Stimulated activated CD8-positive, alpha-beta memory T cell treated with anti-CD3 and anti-CD28 coated beads, Interleukin-4, amount 100 ng/mL, for 4 hours (primary cell): ENCODE results near the gene CRTAC1.

ENCODE experiments used
- DNase-seq, 2 donors: peaks; one replicate each; pipeline ENCODE4 v3.0.0-alpha.2; 2020; ENCODE audit warnings: low read depth in 2 of 2, low spot score in 1 of 2

Gene CRTAC1

DNA sequence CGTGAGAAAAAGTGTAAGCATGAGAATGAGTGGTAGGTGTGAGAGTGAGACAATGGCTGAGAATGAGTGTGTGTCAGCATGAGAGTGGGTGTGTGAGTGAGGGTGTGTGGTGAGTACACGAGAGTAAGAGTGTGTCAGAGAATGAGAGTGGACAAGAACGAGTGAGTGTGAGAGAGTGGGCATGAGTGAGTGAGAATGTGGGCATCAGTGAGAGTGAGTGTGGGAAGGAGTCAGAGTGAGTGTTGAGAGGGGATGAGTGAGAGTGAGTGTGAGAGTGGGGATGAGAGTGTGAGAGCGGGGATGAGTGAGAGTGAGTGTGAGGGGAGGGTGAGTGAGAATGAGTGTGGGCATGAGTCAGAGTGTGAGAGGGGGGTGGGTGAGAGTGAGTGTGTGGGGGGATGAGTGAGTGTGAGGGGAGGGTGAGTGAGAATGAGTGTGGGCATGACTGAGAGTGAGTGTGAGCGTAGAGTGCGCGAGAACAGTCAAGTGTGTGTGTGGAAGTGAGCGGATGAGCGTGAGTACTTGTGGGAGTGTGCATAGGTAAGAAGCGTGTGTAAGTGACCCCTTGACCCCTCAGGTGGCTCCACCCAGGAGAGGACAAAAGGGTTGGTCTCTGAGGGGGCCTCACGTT lies 105.0 kb downstream of the CRTAC1 start:
- DNase-seq: no peak

DNA sequence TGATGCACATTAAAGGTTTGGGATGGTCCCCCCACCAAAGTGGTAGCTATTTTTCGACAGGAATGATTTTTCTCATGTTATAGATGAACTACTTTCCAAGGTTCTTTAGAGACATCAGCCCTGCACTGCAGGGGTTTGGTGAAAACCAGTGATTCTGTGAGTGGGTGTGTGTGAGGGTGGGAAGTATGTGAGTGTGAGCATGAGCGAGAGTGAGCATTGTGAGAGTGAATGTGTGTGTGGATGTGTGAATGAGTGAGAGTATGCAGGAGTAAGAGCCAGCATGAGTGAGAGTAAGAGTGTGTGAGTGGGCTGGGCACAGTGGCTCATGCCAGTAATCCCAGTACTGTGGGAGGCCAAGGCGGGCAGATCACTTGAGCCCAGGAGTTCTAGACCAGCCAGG lies 105.7 kb downstream of the CRTAC1 start:
- no peak for DNase-seq

DNA sequence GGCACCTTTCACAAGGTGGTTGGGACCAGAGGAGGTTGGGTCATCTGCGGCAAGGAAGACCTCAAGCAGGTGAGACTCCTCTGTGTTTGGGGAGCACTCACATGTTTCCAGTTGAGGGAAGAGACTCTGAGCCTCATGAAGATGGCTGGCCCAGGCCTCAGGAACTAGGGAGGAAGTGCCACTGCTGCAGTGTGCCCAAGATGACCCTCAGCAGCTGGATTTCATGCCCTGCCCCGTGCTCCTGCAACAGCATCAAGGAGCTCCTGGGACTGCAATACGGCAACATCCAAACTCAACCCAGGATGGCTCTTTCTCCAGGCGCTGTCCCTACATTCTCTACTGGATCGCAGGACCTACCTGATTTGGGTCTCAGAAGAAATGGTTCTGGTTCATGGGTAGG lies 106.9 kb downstream of the CRTAC1 start:
- DNase-seq: no peak

DNA sequence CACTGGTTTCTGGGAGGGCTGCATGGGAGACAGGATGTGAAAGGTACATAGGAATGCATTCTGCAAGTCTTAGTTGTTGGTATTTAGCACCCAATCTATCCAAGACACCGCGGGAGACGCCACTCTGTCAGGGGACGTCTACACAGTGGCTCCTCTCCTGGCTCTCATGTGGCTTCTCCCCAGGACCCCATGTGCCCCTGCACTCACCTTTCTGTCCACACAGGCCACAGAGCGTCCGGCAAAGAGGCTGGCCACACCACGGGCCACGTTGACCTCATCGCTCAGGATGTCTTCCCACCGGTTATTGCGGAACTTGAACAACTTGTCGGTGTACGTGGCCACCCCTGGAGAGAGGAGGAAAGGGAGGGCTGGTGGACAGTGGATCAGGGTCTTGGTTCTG lies 107.4 kb downstream of the CRTAC1 start:
- DNase-seq: no peak

- no peak for DNase-seq
Measured at GRCh38 chr10:97922022-97922758, 108.2 kb downstream of the CRTAC1 start.

GRCh38 chr10:97921581-97922021 lies 108.8 kb downstream of the CRTAC1 start:
- no peak for DNase-seq

GRCh38 chr10:97920865-97921264 lies 109.6 kb downstream of the CRTAC1 start:
- no peak for DNase-seq

DNA sequence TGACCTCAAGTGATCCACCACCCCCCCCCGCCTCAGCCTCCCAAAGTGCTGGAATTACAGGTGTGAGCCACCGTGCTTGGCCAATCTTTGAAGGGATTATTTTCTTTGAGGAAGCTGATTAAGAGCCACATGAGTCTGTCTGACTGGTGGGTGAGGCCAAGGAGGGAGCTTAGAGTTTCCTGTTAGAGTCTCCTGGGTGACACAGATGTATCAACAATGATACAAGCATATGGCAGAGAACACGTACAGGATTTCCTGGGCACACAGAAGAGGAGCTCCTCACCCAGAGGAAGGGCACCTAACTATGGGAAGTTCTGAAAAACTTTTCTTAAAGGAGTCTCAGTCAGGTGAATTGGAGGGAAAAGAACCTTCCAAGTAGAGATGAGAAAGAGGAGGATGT lies 111.4 kb downstream of the CRTAC1 start:
- no peak for DNase-seq

DNA sequence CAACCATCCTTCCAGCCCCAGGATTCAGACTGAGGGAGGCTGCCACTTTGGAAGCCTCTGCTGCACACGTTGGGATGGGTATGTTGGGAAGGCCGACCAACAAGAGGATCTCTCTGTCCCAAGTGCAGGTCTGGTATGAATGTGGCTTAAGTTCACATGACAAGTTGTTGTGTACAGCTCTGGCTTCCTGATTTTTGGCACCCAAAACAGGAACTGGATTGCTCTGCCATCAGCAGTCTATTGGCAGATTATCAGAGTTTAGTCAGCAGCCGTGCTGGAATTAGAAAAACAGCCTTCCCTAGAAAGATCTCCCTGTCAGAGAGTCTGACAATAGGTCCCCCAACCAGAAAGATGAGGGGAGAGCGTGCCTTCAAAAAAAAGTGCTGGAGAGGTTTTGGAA lies 113.8 kb downstream of the CRTAC1 start:
- no peak for DNase-seq

DNA sequence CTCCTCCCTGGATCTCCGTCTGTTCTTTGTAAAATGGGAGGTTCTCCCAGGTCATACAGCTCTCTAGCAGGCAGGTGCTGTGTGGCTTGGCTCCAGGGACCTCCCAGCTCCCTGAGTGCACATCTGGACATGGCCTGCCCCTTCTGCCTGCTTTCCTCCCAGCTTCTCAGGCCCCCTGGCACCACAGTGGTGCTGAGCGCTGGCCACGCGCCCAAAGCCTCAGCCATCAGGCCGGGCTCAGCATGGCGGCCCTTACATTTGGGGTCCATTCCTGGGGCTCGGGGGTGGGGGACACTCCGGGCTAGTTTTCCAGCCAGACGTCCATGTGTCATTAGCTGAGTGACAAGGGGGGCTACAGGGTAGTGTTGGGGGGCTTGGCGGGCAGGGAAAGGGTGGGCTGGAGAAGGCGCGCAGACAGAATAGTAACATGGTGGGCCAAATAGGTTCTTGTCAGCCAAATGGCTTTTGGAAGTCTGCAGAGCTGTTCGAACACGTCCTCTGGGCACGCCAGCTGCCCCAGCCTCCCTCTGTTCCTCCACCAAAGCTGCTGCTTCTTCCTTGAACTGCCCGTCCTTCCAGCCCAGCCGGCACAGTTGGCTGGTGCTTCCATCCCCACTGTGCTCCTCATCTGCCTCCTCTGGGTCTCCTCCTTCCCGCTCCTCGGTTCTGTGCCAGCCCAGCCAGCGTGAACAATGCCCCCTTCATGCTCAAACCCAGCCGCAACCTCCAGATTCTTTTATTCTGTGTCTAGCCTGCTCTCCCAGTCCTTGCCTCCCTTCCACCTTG lies 114.9 kb downstream of the CRTAC1 start:
- no peak for DNase-seq

- DNase-seq: peak; percentile 30 to 43
Measured at GRCh38 chr10:97914837-97915211, 115.6 kb downstream of the CRTAC1 start.

GRCh38 chr10:97914171-97914836 lies 116.1 kb downstream of the CRTAC1 start:
- no peak for DNase-seq

- DNase-seq: no peak
Measured at GRCh38 chr10:97913614-97914013, 116.8 kb downstream of the CRTAC1 start.

GRCh38 chr10:97913193-97913592 lies 117.2 kb downstream of the CRTAC1 start:
- DNase-seq: no peak

GRCh38 chr10:97911217-97911616 lies 119.2 kb downstream of the CRTAC1 start:
- no peak for DNase-seq

DNA sequence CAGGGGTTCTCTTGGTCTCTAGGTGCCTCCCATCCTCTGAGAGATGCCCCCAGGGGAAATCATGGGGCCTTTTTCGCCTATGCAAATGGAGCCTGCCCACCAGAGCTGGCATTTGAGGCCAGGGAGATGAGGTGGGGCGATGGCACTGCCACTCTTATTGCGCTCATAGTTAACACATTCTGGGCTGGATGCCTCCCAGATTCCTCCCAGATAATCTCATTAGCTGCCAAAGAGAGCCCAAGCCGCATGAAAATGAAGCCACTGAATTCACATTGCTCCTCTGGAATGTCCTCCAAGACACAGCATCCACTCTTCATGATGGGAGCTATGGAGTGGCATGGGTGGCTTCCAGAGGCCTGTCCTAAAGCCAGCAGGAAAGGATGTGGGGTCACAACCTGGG lies 119.8 kb downstream of the CRTAC1 start:
- DNase-seq: no peak

DNA sequence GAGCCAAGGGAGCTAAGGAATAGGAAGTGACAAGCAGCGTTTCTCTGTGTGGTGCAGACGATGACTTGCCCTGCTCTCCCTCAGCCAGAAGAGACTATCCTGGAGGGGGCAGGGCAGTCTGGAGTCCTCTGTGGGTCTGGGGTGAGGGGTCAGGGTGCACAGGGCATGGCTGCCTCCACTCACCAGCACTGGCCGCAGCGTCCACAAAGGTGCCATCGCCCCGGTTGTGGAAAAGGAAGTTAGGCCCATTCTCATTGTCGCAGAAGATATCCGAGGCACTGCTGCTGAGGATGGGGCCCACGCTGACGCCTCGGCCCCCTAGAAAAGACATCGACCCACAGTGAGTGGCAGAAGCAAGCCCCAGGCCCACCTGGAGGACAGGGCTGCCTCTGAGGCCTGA lies 122.6 kb downstream of the CRTAC1 start:
- no peak for DNase-seq

- no peak for DNase-seq
Measured at GRCh38 chr10:97907211-97907610, 123.2 kb downstream of the CRTAC1 start.

DNA sequence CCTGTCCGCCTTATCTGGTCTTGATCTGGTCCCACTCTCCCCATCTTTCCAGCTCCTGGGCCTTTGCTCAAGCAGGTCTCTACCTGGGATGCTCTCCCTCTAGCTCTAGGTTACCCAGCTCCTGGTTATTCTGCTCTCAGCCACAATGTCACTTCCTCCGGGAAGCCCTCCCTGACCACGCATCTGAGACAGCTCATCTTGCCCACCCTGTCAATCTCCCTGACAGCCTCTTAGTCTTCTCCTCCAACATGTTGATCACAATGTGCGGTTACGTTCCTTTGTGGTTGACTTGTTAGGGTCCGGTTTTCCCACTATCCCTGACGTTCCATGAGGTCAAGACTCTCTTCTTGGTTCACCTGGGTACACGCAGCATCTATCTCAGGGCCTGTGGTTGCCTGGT lies 125.1 kb downstream of the CRTAC1 start:
- DNase-seq: no peak

DNA sequence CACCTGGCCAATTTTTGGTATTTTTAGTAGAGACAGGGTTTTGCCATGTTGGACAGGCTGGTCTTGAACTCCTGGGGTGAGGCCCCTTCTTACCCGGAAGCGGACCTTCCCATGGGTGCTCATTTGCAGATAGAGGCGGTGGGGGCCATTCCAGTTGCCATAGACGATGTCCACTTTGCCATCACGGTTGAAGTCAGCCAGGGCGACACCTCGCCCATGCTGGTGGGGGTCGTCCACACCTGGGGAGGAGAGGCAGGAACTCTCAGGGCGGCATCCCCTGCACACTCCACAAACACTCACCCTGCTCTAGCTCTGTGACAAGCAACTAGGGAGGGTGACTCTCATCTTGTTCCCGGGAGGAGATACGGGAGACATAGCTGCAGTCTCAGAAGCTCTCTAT lies 125.8 kb downstream of the CRTAC1 start:
- no peak for DNase-seq

DNA sequence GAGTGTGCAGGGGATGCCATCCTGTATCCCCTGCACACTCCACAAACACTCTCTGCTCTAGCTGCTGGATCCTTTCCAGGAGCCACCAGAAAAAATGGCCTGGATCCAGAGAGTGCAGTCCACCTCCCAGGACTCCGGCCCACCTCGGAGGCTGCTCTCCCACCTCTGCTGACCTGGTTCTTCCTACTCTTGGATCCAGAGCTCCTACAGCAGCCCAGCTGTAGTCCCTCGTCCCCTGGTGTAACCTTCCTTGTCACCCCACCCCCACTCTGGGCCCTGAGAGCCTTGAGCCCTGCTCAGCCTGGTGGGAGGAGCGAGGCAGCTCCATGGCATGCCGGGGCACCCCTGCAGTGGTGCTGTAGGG lies 126.4 kb downstream of the CRTAC1 start:
- DNase-seq: no peak
